Measurements from ENCODE around the gene COL12A1.

- TF ChIP-seq, protein P1, sequence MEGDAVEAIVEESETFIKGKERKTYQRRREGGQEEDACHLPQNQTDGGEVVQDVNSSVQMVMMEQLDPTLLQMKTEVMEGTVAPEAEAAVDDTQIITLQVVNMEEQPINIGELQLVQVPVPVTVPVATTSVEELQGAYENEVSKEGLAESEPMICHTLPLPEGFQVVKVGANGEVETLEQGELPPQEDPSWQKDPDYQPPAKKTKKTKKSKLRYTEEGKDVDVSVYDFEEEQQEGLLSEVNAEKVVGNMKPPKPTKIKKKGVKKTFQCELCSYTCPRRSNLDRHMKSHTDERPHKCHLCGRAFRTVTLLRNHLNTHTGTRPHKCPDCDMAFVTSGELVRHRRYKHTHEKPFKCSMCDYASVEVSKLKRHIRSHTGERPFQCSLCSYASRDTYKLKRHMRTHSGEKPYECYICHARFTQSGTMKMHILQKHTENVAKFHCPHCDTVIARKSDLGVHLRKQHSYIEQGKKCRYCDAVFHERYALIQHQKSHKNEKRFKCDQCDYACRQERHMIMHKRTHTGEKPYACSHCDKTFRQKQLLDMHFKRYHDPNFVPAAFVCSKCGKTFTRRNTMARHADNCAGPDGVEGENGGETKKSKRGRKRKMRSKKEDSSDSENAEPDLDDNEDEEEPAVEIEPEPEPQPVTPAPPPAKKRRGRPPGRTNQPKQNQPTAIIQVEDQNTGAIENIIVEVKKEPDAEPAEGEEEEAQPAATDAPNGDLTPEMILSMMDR (IDR thresholded peaks at IDR 0.05), result no peak
- TF ChIP-seq POLR2A (IDR thresholded peaks at IDR 0.05), result no peak
Observed at GRCh38 chr6:75124085-75124484, 81.8 kb downstream of the COL12A1 start.

Data from tibial nerve (tissue), 3 donors.